HCT116 (cell line): ENCODE measurements around the gene CNGA1.

Experiments
- CTCF ChIP-seq, 3 experiments: fragments of 200-600 bp in 1 of 3; sonication (generic) in 1 of 3; IDR thresholded peaks in 2 of 3; conservative IDR thresholded peaks in 1 of 3; 2 replicates each; pipeline ENCODE4 v1.5.1; 2012 to 2017; ENCODE audit warnings: low read depth in 2 of 3, low read length in 2 of 3, antibody characterized with exemption in 1 of 3, borderline replicate concordance in 1 of 3, control low read depth in 1 of 3, mild to moderate bottlenecking in 1 of 3, mixed read lengths in 1 of 3, mixed run types in 1 of 3, moderate library complexity in 1 of 3; ENCODE audit not compliant: insufficient read depth in 1 of 3
- YY1 ChIP-seq: IDR thresholded peaks from 2 replicates; pipeline ENCODE4 v1.6.1; 2011; ENCODE audit warnings: low read length, low read depth, moderate library complexity, mild to moderate bottlenecking; ENCODE audit not compliant: insufficient replicate concordance; ENCODE audit errors: extremely low read depth

DNA sequence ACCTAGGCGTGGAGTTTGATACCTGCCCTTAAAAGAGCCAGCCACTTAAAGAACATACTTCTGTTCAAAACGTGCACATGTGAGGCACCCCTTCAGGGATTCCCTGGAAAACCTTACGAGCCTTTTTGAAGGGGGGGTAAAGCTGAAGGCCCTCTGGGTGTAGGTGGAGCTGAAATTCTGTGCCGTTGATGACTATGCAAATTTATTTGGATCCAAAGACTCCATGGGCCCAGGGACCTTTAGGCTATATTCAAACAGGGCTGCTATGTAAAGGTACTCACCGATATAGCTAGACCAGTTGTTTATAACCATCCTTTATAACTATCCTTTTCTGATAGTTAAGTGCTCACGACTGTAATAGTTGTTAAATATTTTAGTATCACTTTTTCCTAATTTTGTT is 61.8 kb downstream of the CNGA1 start:
- TF ChIP-seq YY1 (no peak), CTCF (IDR thresholded peaks at IDR 0.05 in 2 of 3, conservative IDR thresholded peaks at IDR 0.05 in 1 of 3; ENCODE audit: borderline replicate concordance in 1 of 3, insufficient read depth in 1 of 3, low read depth in 2 of 3, low read length in 2 of 3) (no peak)
